Dermis microvascular lymphatic vessel endothelial cell (primary cell): ENCODE data around the gene RBBP6. TPM values are rescaled to one million over a fixed set of nuclear protein-coding genes. Genes with fewer than 3 reads are reported as not detected.
"Not testable (repeated sequence)": the region's sequence is repeated elsewhere in the genome, so short reads cannot be mapped to it uniquely, and the experiment has no call there.

ENCODE experiments used
- DNase-seq, 2 donors: peaks; one replicate each; pipeline versions ENCODE4 v3.0.0 to v3.0.0-alpha.2; 2010; ENCODE audit warnings: low read depth in 2 of 2
- total RNA-seq: library from RNA; depleted of rRNA; stranded (reverse); fragments of >200 nt; gene quantifications from 2 replicates; pipeline ENCODE4 v1.2.1, GENCODE V29; 2014

The RBBP6 gene
- 9.5 and 16.8 TPM in 2 replicates for total RNA-seq

- peak; percentile 96 to 98 for DNase-seq
These were observed at the start of gene RBBP6 for GRCh38 chr16:24539295-24539849. RBBP6 (plus strand) TSS chr16:24539566; CDS start chr16:24540627, 1,061 bp downstream.

- DNase-seq = no peak
These were observed 48.5 kb upstream of the RBBP6 start for GRCh38 chr16:24490866-24491265.

GRCh38 chr16:24491731-24492130 lies 47.6 kb upstream of the RBBP6 start:
- DNase-seq = no peak

- no peak for DNase-seq
These were observed 45.5 kb upstream of the RBBP6 start for GRCh38 chr16:24493821-24494220.

- not testable (repeated sequence) for DNase-seq
These were observed 44.2 kb upstream of the RBBP6 start for GRCh38 chr16:24495207-24495606.

GRCh38 chr16:24497440-24497839 lies 41.9 kb upstream of the RBBP6 start:
- no peak for DNase-seq

GRCh38 chr16:24499193-24499814 lies 40.1 kb upstream of the RBBP6 start:
- DNase-seq = peak in 1 of 2 donors; percentile 27

GRCh38 chr16:24504472-24505345 lies 34.7 kb upstream of the RBBP6 start:
- DNase-seq = peak; percentile 37 to 61

- DNase-seq = no peak
These were observed 33.4 kb upstream of the RBBP6 start for GRCh38 chr16:24505959-24506358.

GRCh38 chr16:24507959-24508480 lies 31.3 kb upstream of the RBBP6 start:
- DNase-seq = no peak

- peak; percentile 35 to 72 for DNase-seq
These were observed 30.8 kb upstream of the RBBP6 start for GRCh38 chr16:24508614-24509013.

- no peak for DNase-seq
These were observed 29.8 kb upstream of the RBBP6 start for GRCh38 chr16:24509536-24509935.

GRCh38 chr16:24511174-24511573 lies 28.2 kb upstream of the RBBP6 start:
- DNase-seq = no peak

GRCh38 chr16:24511792-24512191 lies 27.6 kb upstream of the RBBP6 start:
- no peak for DNase-seq

- DNase-seq = no peak
These were observed 25.3 kb upstream of the RBBP6 start for GRCh38 chr16:24514096-24514495.

GRCh38 chr16:24515186-24515585 lies 24.2 kb upstream of the RBBP6 start:
- DNase-seq = no peak

GRCh38 chr16:24516900-24517669 lies 22.3 kb upstream of the RBBP6 start:
- peak; percentile 81 to 86 for DNase-seq

GRCh38 chr16:24518498-24518897 lies 20.9 kb upstream of the RBBP6 start:
- no peak for DNase-seq

- no peak for DNase-seq
These were observed 18.4 kb upstream of the RBBP6 start for GRCh38 chr16:24520983-24521382.

- DNase-seq = no peak
These were observed 16.6 kb upstream of the RBBP6 start for GRCh38 chr16:24522751-24523150.

GRCh38 chr16:24523569-24523968 lies 15.8 kb upstream of the RBBP6 start:
- no peak for DNase-seq
